ENCODE measurements around the gene PIGO.

The PIGO gene

GRCh38 chr9:35096035-35096849, at the start of gene PIGO:
PIGO (minus strand) TSS chr9:35096591; CDS start chr9:35095565, 1,026 bp downstream.
- DNase-seq (ENCODE audit: low read depth), result peak; percentile 79

- DNase-seq (ENCODE audit: low read depth), result no peak
Measured at GRCh38 chr9:35142037-35142436, 45.6 kb upstream of the PIGO start.

- DNase-seq (ENCODE audit: low read depth), result no peak
Measured at GRCh38 chr9:35140093-35140492, 43.7 kb upstream of the PIGO start.

GRCh38 chr9:35136866-35137265, 40.5 kb upstream of the PIGO start:
- DNase-seq (ENCODE audit: low read depth), result no peak

- no peak for DNase-seq (ENCODE audit: low read depth)
Measured at GRCh38 chr9:35135988-35136387, 39.6 kb upstream of the PIGO start.

GRCh38 chr9:35134920-35135319, 38.5 kb upstream of the PIGO start:
- no peak for DNase-seq (ENCODE audit: low read depth)

GRCh38 chr9:35116898-35117551, 20.6 kb upstream of the PIGO start:
- peak; percentile 63 for DNase-seq (ENCODE audit: low read depth)

GRCh38 chr9:35116539-35116897, 20.1 kb upstream of the PIGO start:
- DNase-seq (ENCODE audit: low read depth), result no peak

GRCh38 chr9:35115680-35116538, 19.5 kb upstream of the PIGO start, which contains the start of gene ATOSB:
ATOSB (minus strand) TSS chr9:35115862; CDS start chr9:35108274, 7,588 bp downstream.
- peak; percentile 82 for DNase-seq (ENCODE audit: low read depth)

GRCh38 chr9:35114840-35115628, 18.6 kb upstream of the PIGO start:
- no peak for DNase-seq (ENCODE audit: low read depth)

GRCh38 chr9:35114113-35114839, 17.9 kb upstream of the PIGO start:
- DNase-seq (ENCODE audit: low read depth), result peak; percentile 36

- DNase-seq (ENCODE audit: low read depth), result no peak
Measured at GRCh38 chr9:35112257-35113020, 16.0 kb upstream of the PIGO start.

GRCh38 chr9:35111001-35111933, 14.9 kb upstream of the PIGO start:
- DNase-seq (ENCODE audit: low read depth), result peak; percentile 91

GRCh38 chr9:35110327-35110761, 14.0 kb upstream of the PIGO start:
- no peak for DNase-seq (ENCODE audit: low read depth)

- no peak for DNase-seq (ENCODE audit: low read depth)
Measured at GRCh38 chr9:35108946-35109575, 12.7 kb upstream of the PIGO start.

GRCh38 chr9:35108461-35108860, 12.1 kb upstream of the PIGO start:
- DNase-seq (ENCODE audit: low read depth), result no peak

- DNase-seq (ENCODE audit: low read depth), result no peak
Measured at GRCh38 chr9:35107297-35108290, 11.2 kb upstream of the PIGO start.
